CD1c-positive myeloid dendritic cell (primary cell): ENCODE data around the gene TMEM178B.
"Not testable (repeated sequence)": the region's sequence is repeated elsewhere in the genome, so short reads cannot be mapped to it uniquely, and the experiment has no call there.

ENCODE experiments used
- DNase-seq: peaks from one replicate; pipeline ENCODE4 v3.0.0-alpha.2; 2016; ENCODE audit errors: extremely low spot score

The TMEM178B gene

GRCh38 chr7:141142058-141142457, 68.2 kb downstream of the TMEM178B start:
- DNase-seq: no peak

- DNase-seq: no peak
Measured at GRCh38 chr7:141144921-141145629, 71.2 kb downstream of the TMEM178B start.

- DNase-seq: no peak
Measured at GRCh38 chr7:141145630-141145982, 71.7 kb downstream of the TMEM178B start.

- DNase-seq: no peak
Measured at GRCh38 chr7:141147482-141147881, 73.6 kb downstream of the TMEM178B start.

- DNase-seq: no peak
Measured at GRCh38 chr7:141150465-141150864, 76.6 kb downstream of the TMEM178B start.

GRCh38 chr7:141151746-141152145, 77.9 kb downstream of the TMEM178B start:
- DNase-seq: no peak

GRCh38 chr7:141153231-141153630, 79.4 kb downstream of the TMEM178B start:
- DNase-seq: no peak

GRCh38 chr7:141154131-141154732, 80.4 kb downstream of the TMEM178B start:
- no peak for DNase-seq

GRCh38 chr7:141156407-141156806, 82.5 kb downstream of the TMEM178B start:
- no peak for DNase-seq

- DNase-seq: no peak
Measured at GRCh38 chr7:141157138-141157765, 83.4 kb downstream of the TMEM178B start.

- no peak for DNase-seq
Measured at GRCh38 chr7:141158561-141158960, 84.7 kb downstream of the TMEM178B start.

- no peak for DNase-seq
Measured at GRCh38 chr7:141160246-141160860, 86.5 kb downstream of the TMEM178B start.

GRCh38 chr7:141161550-141162535, 88.0 kb downstream of the TMEM178B start:
- DNase-seq: no peak

GRCh38 chr7:141165521-141165920, 91.7 kb downstream of the TMEM178B start:
- no peak for DNase-seq

- DNase-seq: no peak
Measured at GRCh38 chr7:141166926-141167325, 93.1 kb downstream of the TMEM178B start.

- DNase-seq: no peak
Measured at GRCh38 chr7:141167381-141167964, 93.6 kb downstream of the TMEM178B start.

GRCh38 chr7:141169157-141169556, 95.3 kb downstream of the TMEM178B start:
- DNase-seq: not testable (repeated sequence)

GRCh38 chr7:141175728-141176127, 101.9 kb downstream of the TMEM178B start:
- not testable (repeated sequence) for DNase-seq

GRCh38 chr7:141177120-141177519, 103.3 kb downstream of the TMEM178B start:
- DNase-seq: not testable (repeated sequence)

GRCh38 chr7:141178486-141179135, 104.7 kb downstream of the TMEM178B start:
- no peak for DNase-seq

GRCh38 chr7:141181812-141182211, 107.9 kb downstream of the TMEM178B start:
- DNase-seq: no peak
